Muscle of arm (tissue), 12 donors: ENCODE measurements around the gene PFN1. TPM values are rescaled to one million over a fixed set of nuclear protein-coding genes. Genes with fewer than 3 reads are reported as not detected.
A peak's percentile ranks its signal among the peaks of the same experiment; 100 is the strongest.

ENCODE experiments used
- DNase-seq: peaks from one replicate; pipeline ENCODE4 v3.0.0-alpha.2; 2013
- polyA plus RNA-seq, 12 donors: library from polyadenylated mRNA; unstranded; fragments of 120-200 nt; gene quantifications; one replicate each; pipeline ENCODE4 v1.2.1, GENCODE V29; 2013; ENCODE audit not compliant: insufficient read length in 12 of 12

The PFN1 gene
- polyA plus RNA-seq, 12 donors = 260 to 767 (median 354) TPM; not detected in 1

DNA sequence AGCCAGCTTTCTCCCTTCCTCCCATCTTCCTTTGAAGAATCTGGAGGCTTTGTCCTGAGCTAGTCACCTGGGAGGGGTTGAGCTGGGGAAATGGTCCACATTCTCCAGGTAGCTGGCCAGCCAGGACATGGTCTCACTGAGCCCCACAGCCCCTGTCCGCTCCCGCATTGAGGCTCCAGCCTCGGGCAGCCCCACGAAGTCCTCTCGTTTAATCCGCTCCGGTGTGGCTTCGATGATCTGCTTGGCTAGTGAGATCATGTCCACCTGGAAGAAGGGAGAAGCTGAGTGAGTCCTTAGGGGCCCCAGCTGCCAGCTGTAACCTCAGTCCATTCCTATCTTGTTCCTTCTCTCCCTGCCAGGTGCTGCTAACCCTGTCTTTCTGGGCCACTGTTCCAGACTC, 21.9 kb upstream of the PFN1 start:
- DNase-seq = no peak

DNA sequence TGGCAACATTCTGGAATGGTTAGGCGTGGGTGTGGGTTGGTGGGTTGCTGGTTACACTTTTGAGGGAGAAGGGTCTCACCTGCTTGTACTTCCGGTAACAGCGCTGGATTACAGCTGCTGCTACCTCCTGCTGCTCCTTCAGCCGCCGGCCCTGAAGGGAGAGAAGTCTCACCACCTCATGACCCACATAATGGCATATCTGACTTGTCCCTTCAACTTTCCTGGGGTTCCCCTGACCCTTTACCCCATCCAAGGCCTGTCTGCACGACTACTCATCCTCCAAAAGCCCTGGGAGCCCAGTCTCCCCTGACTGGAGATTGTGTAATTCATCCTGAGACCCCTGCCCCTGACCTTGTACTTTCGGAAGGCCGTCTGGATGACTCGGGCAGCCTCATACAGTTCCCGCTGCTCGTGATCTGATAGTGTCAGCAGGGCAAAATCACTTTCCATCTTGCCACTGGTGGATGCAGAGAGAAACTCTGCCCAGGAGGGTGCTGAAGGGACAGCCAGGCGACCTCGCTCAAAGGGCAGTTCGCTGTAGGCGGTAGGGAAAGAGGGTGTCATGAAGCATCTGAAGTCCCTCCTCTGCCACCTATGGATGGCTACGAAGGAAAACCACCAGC, 21.3 kb upstream of the PFN1 start:
- no peak for DNase-seq

DNA sequence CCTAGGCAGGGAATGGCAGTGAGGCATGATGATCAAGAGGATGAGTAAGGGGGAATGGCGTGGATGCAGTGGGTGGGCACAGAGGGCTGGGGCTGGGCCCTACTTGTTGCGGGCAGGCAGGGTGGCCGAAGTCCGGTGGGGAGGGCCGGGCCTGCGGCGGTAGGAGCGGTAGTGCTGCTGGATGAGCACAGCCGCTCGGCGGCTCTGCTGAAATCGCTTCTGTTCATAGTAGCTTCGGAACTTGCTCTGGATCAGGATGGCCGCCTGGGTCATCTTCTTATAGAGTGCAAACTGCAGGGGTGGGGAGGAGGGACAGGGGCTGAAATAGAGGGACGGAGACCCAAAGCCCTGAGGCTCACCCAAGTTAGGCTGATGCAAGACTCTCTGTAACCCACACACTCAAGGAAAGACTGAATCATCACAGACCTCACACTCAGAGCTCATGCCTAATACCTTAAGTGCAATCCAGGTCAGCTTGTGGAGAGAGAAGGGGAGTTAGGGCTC, 20.8 kb upstream of the PFN1 start:
- no peak for DNase-seq

GRCh38 chr17:4968486-4969046, 20.2 kb upstream of the PFN1 start:
- no peak for DNase-seq

GRCh38 chr17:4967539-4968485, 19.5 kb upstream of the PFN1 start, which contains the start of gene SPAG7:
SPAG7 (minus strand) TSS chr17:4967817; CDS start chr17:4967804, 13 bp downstream.
- DNase-seq = peak; percentile 100

GRCh38 chr17:4966844-4967538, 18.7 kb upstream of the PFN1 start:
- peak; percentile 98 for DNase-seq

GRCh38 chr17:4965311-4965986, 17.1 kb upstream of the PFN1 start:
- DNase-seq = no peak

DNA sequence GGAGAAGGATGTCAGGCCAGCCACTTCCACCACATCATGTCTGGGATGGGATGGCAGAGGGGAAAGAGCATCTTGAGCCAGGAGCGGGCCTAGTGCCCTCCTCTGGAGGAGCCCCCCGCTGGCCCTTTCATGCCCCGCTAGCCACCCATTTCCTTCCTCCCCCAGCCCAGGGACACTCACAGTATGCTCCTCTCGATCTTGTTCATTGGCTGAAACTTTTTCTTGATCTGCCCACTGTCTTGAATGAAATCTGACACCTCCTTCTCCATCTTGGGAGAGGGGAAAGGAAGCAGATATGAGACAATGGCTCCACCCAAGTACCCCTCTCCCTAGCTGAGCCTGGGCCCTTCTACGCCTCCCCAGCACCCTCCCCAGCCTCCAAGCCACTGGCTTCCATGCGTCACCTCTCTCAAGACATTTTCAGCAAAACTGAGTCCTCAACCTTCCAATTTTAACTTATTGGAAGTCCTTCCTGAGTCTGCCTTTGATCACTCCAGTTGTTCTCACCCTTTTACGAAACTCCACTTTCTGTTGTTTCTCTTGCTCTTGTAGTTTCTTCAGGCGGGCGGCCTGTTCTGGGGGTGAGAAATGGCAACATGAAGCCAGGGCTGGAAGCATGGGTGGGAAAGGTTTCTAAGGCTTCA, 12.1 kb upstream of the PFN1 start:
- DNase-seq = no peak

GRCh38 chr17:4959261-4959965, 11.1 kb upstream of the PFN1 start:
- no peak for DNase-seq

- no peak for DNase-seq
Measured at GRCh38 chr17:4958102-4958501, 9.8 kb upstream of the PFN1 start.

- no peak for DNase-seq
Measured at GRCh38 chr17:4956493-4957061, 8.2 kb upstream of the PFN1 start.

DNA sequence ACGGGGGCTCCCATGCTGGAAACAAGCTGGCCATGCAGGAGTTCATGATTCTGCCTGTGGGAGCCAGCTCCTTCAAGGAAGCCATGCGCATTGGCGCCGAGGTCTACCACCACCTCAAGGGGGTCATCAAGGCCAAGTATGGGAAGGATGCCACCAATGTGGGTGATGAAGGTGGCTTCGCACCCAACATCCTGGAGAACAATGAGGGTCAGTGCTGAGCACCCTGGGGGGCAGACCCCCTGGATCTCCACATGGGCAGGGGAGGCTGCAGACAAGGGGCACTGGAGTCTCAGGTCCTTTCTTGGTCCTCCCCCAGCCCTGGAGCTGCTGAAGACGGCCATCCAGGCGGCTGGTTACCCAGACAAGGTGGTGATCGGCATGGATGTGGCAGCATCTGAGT, 6.8 kb upstream of the PFN1 start:
- DNase-seq = no peak

GRCh38 chr17:4953451-4953961, 5.2 kb upstream of the PFN1 start:
- DNase-seq = no peak

- DNase-seq = no peak
Measured at GRCh38 chr17:4951486-4951885, 3.2 kb upstream of the PFN1 start.

DNA sequence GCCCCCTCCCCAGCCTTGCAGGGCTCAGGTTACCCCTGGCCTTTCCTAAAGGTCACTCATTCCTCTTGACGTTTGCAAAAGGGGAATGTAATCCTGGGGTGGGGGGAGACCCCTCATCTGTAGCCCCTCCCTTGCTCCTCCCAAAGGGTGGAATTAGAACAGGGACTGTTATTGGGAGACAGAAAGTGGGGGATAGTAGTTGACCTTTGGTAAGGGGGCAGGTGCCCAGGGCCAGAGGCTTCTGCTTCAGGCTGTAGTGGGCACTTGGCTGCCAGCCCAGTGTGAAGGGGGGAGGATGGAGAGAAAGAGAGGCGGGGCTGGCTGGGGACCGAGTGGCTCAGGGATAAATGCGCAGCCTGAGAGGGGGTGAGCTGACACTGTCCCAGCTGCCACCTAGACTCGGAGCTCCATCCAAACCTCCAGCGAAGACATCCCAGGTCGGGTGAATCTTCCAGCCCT, 2.4 kb upstream of the PFN1 start, which contains the start of gene ENO3:
Gene ENO3 (plus strand): TSS at position 374 of the 459 bp plus-strand sequence. CDS start 711 bp downstream, outside the sequence.
- no peak for DNase-seq

GRCh38 chr17:4950075-4950745, 1.9 kb upstream of the PFN1 start:
- no peak for DNase-seq

GRCh38 chr17:4949321-4950074, 1.2 kb upstream of the PFN1 start:
- peak; percentile 68 for DNase-seq

GRCh38 chr17:4948931-4949320, 596 bp upstream of the PFN1 start:
- peak; percentile 86 for DNase-seq
